Testis (tissue), 3 donors: Measurements from ENCODE around the gene KIFC3. TPM values are rescaled to one million over a fixed set of nuclear protein-coding genes. Genes with fewer than 3 reads are reported as not detected.

Experiments used
- DNase-seq: peaks from one replicate; pipeline ENCODE4 v3.0.0-alpha.2; 2019
- H3K27ac ChIP-seq, 2 donors: fragments of 200-600 bp; sonication (generic); one replicate each; pipeline ENCODE4 v1.5.1; 2019
- H3K27me3 ChIP-seq: fragments of 200-600 bp; sonication (generic); one replicate; pipeline ENCODE4 v1.5.1; 2019
- H3K36me3 ChIP-seq: fragments of 200-600 bp; sonication (generic); one replicate; pipeline ENCODE4 v1.5.1; 2017; ENCODE audit warnings: low read depth; ENCODE audit errors: missing control alignments
- H3K4me1 ChIP-seq: fragments of 200-600 bp; sonication (generic); one replicate; pipeline ENCODE4 v1.5.1; 2019
- H3K4me3 ChIP-seq, 2 donors: fragments of 200-600 bp; sonication (generic); one replicate each; pipeline ENCODE4 v1.5.1; 2017 to 2019
- H3K9me3 ChIP-seq: fragments of 200-600 bp; sonication (generic); one replicate; pipeline ENCODE4 v1.5.1; 2017
- POLR2A ChIP-seq: fragments of 450-650 bp; IDR thresholded peaks from one replicate; pipeline ENCODE4 v1.6.1; 2017; ENCODE audit warnings: antibody characterized with exemption, mild to moderate bottlenecking, moderate library complexity
- WGBS, 2 donors: methylation state at CpG; one replicate each; pipeline ENCODE4 v1.1.5; 2018; 5-methylcytosine and 5-hydroxymethylcytosine counted together
- intact Hi-C: fragments of 100-400 bp; cut with DNase I; formaldehyde crosslinking; loops from one replicate; pipeline ENCODE4 v1.15.1; 2023; ENCODE audit warnings: low total_unique reads
- polyA plus RNA-seq: library from polyadenylated mRNA; stranded (reverse); fragments of 350-450 nt; fragmentation: Illumina TruSeq; extraction: RNeasy Lipid Tissue Mini Kit (QIAGEN cat#74804); gene quantifications from one replicate; pipeline ENCODE4 v1.2.3, GENCODE V29; 2014; ENCODE audit warnings: low read depth, low replicate concordance; ENCODE audit not compliant: insufficient read depth
- total RNA-seq, 2 donors: library from RNA; depleted of rRNA; stranded (reverse); fragments of >200 nt; gene quantifications; one replicate each; pipeline ENCODE4 v1.2.3, GENCODE V29; 2016
- TF ChIP-seq, protein P1 (sequence below), 3 experiments: fragments of 450-650 bp in 2 of 3; fragments of 200-600 bp in 1 of 3; sonication (generic) in 1 of 3; IDR thresholded peaks; one replicate each; pipeline ENCODE4 v1.5.1; 2016 to 2019; ENCODE audit warnings: antibody characterized with exemption in 3 of 3, mild to moderate bottlenecking in 2 of 3, moderate library complexity in 1 of 3

The KIFC3 gene
- total and polyA plus RNA-seq, 3 donors from 2014 or later = 105 to 185 (median 137) TPM

DNA sequence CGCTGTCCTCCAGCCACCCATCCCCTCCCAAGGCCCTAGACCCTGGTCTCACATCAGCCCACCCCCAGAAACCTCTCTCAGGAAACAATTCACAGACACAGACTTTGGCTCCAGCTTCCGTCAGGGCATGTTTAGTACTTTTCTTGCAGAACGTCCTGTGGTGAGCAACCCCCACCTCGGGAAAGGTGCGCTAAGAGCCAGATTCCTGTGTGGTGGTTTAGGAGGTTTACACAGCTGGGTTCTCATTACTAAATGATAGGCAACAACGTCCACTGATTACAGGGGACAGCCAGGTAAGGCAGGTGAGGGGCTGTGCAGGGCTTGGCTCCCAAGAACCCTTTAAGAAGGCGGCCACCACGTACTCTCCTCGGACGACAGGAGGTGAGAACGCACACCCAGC is 29.3 kb downstream of the KIFC3 start:
- no peaks in the 10 kb centered on the region for H3K4me1 ChIP-seq
- H3K27me3 ChIP-seq = no peaks in the 10 kb centered on the region
- no peaks in the 10 kb centered on the region for H3K9me3 ChIP-seq
- 90 to 93% methylated on average over 6 to 11 of the region's 11 CpGs for WGBS, 2 donors
- H3K27ac ChIP-seq = no peak overlapping the region
- no peaks in the 10 kb centered on the region for H3K36me3 ChIP-seq
- no peak overlapping the region for H3K4me3 ChIP-seq
- TF ChIP-seq POLR2A = no peak
- TF ChIP-seq, protein P1, sequence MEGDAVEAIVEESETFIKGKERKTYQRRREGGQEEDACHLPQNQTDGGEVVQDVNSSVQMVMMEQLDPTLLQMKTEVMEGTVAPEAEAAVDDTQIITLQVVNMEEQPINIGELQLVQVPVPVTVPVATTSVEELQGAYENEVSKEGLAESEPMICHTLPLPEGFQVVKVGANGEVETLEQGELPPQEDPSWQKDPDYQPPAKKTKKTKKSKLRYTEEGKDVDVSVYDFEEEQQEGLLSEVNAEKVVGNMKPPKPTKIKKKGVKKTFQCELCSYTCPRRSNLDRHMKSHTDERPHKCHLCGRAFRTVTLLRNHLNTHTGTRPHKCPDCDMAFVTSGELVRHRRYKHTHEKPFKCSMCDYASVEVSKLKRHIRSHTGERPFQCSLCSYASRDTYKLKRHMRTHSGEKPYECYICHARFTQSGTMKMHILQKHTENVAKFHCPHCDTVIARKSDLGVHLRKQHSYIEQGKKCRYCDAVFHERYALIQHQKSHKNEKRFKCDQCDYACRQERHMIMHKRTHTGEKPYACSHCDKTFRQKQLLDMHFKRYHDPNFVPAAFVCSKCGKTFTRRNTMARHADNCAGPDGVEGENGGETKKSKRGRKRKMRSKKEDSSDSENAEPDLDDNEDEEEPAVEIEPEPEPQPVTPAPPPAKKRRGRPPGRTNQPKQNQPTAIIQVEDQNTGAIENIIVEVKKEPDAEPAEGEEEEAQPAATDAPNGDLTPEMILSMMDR (IDR thresholded peaks at IDR 0.05) = no peak
- intact Hi-C loops = no loop called here
- no peak for DNase-seq

GRCh38 chr16:57771141-57771785 is 31.0 kb downstream of the KIFC3 start:
- intact Hi-C loops = no loop called here
- TF ChIP-seq, protein P1 (IDR thresholded peaks at IDR 0.05) = no peak
- no peak for TF ChIP-seq POLR2A
- Histone ChIP-seq H3K4me3 (no peak overlapping the region), H3K4me1 (no peaks in the 10 kb centered on the region), H3K36me3 (no peaks in the 10 kb centered on the region), H3K27me3 (no peaks in the 10 kb centered on the region), H3K27ac (no peak overlapping the region), H3K9me3 (no peaks in the 10 kb centered on the region)
- no peak for DNase-seq
- WGBS, 2 donors = 92 to 94% methylated on average over 25 to 26 of the region's 26 CpGs

DNA sequence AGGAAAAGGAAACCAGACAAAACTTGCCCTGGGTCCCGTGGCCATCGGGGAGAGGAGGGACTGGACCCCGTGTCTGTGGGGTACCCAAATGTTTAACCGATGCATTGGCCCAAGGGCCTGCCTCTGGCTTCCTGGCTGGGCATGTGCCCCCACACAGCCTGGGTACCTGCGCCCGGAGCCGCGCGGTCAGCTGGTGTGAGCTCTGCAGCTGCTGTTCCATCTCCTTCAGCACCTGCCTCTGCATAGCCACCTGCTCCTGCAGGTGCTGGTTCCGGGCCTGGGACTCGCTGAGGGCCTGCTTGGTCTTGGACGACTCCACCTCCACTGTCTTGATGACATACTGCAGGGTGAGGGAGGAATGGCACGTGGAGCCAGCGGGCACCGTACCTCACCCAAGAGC is 31.9 kb downstream of the KIFC3 start:
- no peaks in the 10 kb centered on the region for H3K9me3 ChIP-seq
- intact Hi-C loops = no loop called here
- WGBS, 2 donors = 93 to 95% methylated on average over 14 to 15 of the region's 15 CpGs
- DNase-seq = no peak
- TF ChIP-seq POLR2A = no peak
- TF ChIP-seq, protein P1 (IDR thresholded peaks at IDR 0.05) = no peak
- no peaks in the 10 kb centered on the region for H3K27me3 ChIP-seq
- H3K36me3 ChIP-seq = no peaks in the 10 kb centered on the region
- H3K4me3 ChIP-seq = no peak overlapping the region
- no peak overlapping the region for H3K27ac ChIP-seq
- H3K4me1 ChIP-seq = no peaks in the 10 kb centered on the region

GRCh38 chr16:57769541-57770145 is 32.6 kb downstream of the KIFC3 start:
- H3K36me3 ChIP-seq = no peaks in the 10 kb centered on the region
- no peaks in the 10 kb centered on the region for H3K27me3 ChIP-seq
- TF ChIP-seq, protein P1 (IDR thresholded peaks at IDR 0.05) = no peak
- TF ChIP-seq POLR2A = no peak
- no peaks in the 10 kb centered on the region for H3K4me1 ChIP-seq
- no peaks in the 10 kb centered on the region for H3K9me3 ChIP-seq
- no peak overlapping the region for H3K4me3 ChIP-seq
- WGBS, 2 donors = 89 to 92% methylated on average over 19 to 22 of the region's 22 CpGs
- intact Hi-C loops = no loop called here
- no peak overlapping the region for H3K27ac ChIP-seq
- DNase-seq = no peak
